RCC 7860 (cell line): ENCODE measurements around the gene KCNK17.
A peak's percentile ranks its signal among the peaks of the same experiment; 100 is the strongest.

Source experiments
- DNase-seq: peaks from one replicate; pipeline ENCODE4 v3.0.0-alpha.2; 2015; ENCODE audit warnings: low spot score
- FAIRE-seq: peaks from 2 replicates; lab custom pipeline; 2012; peaks lifted over from hg19 to GRCh38; lab: Jason Lieb, UNC

KCNK17 gene, protein sequence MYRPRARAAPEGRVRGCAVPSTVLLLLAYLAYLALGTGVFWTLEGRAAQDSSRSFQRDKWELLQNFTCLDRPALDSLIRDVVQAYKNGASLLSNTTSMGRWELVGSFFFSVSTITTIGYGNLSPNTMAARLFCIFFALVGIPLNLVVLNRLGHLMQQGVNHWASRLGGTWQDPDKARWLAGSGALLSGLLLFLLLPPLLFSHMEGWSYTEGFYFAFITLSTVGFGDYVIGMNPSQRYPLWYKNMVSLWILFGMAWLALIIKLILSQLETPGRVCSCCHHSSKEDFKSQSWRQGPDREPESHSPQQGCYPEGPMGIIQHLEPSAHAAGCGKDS

DNA sequence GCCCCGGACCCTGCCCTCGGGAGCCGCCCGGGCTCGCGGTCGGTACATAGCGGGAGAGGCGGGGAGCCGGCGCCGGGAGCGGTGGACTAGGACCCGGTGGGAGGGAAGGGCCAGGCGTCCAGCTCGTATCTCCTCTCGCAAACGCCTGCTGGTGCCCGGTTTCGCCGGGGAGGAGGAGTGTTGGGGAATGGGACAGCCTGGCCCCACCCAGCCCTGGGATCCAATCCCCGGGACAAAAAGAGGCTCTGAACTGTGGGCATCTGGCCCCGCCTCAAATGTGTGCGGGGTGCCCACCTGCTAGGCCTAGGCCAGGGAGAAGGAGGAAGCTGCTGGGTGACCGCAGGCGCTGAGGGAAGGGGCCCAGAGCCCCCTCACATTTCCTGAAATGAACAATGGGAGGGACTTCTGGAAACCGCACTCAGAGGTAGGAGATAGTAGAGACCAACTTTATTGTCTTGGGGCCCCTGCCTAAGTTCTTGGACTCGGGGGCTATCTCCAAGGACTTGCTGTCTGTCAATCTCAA is at the start of gene KCNK17:
TSS of gene KCNK17 (minus strand) at position 147 of the 523 bp plus-strand sequence. CDS start at position 48, 99 bp downstream.
- no peak for DNase-seq
- no peak for FAIRE-seq

DNA sequence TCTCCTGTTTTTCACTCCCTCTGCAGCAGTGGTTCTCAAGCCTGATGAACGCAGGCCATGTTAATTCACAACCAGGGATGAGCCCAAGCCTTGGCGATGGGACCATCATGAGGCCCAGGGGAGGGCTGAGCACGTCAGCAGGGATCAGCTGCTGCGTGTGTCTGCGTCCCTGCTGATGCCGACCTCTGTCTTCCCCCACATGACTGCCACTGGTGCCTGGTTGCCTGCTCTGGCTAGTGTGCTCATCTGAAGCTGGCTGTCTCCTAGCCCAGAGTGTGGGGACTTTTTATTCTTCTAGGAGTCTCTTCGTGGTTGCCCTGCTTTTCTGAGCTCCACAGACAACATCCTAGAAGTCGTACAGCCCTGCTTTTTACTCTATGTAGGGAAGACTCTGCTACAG is 49.1 kb upstream of the KCNK17 start:
- DNase-seq (no peak), FAIRE-seq (no peak)

DNA sequence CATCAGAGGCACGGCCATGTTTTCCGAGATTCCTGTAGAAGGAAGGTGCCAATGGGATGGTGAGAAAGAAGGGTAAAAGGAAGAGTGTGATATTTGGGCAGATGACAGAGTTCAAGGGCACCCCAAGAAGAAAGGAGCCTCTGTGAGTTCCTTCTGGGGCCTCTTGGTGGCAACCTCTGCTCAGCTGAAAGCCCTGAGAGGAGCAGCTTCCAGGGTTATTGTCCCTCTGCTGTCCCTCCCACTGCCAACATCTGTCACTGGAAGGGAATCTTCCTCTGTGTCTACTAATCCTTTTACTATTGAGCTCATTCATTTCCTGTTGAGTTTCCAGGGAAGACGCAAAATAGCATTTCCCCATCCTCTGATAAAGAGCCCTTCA is 48.3 kb upstream of the KCNK17 start:
- no peak for FAIRE-seq
- peak; percentile 13 for DNase-seq

DNA sequence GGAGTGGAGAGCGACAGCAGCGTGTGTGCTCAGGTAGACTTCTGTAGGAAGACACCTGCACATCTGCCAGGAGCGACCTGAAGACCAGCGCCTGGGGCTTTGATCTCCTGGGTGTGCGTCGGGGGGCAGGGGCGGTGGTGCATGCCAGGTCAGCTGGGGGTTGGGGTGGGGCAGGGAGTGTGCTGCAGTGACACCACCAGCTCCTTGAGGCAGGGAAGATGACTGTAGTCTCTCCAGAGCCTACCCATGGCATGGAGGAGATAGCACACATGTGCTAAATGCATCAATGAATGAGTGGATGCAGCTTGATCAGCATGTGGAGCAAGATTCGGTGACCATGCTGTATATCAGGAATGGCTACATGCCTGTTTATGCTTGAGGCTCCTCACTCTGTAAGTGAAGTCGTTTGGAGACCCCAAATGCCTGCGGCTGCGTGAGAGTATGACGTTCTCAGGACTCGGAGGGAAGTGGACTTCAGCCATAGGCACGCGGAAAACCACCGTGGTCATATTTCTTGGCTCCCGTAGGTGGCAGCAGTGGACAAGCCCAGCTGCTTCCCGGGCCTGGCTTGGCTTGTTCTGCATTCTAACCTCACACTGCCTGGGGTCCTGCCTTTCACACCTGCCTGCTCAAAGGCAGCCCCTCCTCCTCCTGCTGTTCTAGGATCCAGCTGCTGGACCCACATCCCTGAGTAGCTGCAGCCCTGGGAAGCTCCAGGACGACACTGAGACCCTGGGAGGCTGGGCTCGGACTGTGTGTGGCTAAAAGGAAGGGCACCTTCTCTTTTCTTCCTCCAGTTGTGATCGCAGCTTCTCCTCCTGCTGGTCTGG is 47.7 kb upstream of the KCNK17 start:
- DNase-seq (peak; percentile 40), FAIRE-seq (no peak)

DNA sequence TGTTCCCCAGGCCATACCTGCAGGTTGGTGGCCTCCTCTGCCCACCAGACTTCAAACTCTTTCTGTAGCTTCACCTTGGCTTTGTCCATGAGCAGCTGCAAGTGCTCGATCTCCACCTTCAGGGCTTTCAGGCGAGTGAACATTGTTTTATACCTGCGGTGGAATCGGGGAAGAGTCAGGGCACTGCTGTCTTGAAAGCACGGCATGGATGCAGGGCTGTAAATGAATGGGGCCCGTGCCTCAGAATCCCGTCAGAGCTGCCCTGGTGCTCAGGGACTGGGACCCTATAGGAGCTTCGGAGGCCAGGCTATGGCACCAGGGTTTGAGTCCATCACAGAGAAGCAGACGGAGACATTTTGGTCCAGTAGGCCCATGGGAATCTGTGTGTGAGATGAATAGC is 46.2 kb upstream of the KCNK17 start:
- DNase-seq (no peak), FAIRE-seq (no peak)

DNA sequence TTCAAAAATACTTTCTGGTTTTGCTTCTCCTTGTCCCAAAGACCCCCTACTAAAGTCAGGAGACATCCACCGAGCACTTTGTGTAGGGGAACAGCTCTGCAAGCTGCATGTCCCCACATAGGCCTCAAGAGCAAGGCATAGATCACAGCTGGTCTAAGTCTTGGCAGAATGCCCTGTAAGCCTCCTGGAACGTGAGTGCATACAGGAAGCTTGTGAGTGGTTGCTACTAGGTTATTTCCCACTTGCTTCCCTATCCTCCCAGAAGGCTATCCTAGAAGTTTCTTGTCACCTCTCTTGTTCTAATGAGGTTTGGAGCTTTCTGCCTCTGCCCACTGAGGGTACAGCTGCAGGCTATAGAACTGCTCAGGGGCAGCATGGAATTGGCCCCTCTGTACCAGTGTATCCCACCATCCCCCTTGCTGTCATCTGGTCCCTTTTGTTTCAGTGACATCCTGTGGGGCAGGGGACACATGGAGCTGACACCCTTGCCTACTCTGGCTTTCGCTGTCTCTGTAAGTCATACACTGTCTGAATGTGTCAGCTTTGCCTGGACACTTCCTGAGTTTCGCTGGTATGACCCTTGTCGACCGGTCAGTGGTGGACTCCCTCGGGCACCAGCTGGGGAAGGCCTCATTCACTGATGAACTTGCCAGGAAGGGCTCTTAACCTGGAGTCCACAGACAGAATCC is 43.9 kb upstream of the KCNK17 start:
- FAIRE-seq (no peak), DNase-seq (peak; percentile 25)

DNA sequence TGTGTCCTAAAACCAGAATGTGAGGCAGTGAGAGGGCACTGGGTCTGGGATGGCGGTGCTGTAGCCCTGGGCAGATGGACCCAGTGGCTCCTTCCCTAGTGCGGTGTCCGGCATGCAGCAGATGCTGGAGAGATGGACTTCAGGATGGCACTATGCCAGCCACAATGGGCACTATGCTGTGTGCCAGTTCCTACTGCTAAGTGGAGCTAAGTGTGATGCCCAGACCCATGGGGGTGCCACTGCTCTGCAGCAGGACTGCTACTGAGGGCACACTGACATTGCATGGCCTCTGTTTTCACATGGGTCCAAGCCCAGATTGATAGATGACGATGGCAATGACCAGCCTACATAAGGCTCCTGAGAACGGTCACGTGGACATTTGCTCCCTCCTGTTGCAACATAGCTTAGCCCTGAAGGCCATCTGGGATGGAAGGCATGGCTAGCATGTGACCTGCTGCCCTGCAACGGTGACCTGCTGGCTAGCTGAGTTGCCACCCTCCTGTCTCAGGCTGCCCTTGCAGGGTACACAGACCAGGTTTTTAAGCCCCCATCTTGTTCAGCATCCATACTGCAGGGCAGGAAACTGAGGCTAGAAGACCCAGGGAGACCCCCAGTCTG is 39.6 kb upstream of the KCNK17 start:
- FAIRE-seq = no peak
- DNase-seq = no peak

DNA sequence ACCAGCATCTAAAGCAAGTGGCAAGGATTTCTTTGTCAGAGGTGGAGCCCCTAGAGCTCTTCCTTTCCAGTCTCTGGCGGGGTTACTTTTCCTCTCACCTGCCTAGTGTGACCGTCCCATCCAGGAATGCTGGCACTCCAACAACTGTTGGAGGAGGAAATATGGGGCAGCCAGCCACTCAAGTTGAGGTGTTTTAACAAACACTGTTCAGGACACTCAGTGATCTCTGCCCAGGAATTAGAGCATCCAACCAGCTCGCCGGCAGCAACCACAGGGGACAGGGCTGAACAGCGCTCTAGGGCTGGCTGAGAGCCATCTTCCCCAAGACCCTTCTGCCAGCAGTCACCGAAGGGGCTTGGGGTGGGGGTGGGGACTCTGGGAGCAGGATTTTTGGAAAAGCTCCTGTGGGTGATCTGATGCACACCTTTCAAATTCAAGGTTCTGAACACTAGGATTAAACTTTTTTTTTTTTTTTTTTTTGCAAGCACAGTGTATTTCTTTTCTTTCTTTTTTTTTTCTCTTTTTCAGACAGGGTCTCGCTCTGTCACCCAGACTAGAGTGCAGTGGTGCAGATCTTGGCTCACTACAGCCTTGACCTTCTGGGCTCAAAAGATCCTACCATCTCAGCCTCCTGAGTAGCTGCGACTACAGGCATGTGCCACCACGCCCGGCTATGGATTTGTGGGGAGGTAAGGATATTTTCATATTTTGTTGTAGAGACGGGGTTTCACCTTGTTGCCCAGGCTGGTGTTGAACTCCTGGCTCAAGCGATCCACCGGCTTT is 36.7 kb upstream of the KCNK17 start:
- no peak for DNase-seq
- no peak for FAIRE-seq

DNA sequence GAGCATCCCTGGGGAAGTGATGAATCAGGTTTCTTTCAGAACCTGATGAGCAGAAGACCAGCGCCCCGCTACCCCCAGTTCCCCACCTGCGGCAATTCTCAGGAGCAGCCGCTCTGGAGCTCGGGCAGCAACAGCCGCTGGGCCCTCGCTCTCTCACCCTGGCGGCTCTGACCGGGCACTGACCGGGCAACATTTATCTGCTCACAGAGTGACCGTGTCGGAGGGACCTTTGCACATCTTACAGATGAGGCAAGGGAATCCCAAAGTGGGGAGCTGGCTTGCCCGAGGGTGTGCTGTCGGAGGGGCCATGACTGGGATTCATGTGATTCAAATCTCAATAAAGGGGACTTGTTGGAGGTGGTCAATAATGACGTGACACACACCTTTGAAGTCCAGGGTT is 34.5 kb upstream of the KCNK17 start:
- no peak for FAIRE-seq
- no peak for DNase-seq

DNA sequence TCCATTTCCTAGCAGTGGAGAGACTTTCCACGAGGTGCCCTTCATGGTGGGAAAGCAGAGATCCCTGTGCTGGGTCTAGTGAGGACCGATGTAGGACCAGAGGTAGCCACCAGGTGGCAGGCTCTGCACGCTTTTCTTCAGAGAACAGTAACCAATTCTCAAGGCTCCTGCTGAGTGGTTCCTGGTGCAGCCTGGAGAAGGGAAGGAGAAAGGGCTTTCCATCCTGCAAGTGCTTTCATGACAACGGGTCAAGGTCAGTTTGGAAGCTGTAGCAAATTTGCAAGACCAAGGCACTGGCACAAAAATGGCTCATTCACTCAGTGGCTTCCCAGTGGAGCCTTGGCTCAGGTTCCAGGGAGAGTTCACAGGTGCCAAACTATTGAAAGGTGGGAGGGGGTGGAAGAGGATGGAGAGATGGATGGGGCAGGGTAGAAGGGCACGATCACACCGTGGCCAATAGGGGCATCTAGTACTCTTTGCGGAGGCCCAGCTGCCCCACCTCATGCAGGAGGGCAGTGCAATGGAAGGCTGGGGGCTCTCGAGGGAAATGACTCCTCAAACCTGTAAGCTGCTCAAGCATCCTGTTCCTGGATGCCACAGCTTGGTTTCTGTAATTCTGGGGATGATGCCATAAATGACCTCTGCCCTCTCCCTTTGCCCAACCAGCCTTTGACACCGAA is 33.8 kb upstream of the KCNK17 start:
- DNase-seq (peak; percentile 24), FAIRE-seq (no peak)

DNA sequence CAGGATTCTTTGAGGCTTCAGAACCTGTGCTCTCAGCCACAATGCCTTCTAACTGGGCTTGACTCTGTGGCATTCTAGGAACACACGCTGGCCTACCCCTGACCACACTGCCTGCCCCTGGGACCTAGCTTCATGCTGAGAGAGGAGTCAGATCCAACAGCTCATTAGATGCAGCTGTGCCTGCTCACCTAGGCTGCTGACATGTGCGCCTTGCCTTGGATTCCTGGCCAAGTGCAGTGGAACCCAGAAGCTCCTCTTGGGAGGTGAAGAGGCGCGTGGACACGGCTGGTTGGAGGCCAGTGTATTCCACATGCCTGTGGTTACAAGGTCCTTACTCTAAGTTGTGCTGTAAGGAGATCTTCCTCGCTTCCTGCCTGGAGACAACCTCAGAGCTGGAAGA is 33.0 kb upstream of the KCNK17 start:
- FAIRE-seq (no peak), DNase-seq (peak; percentile 4)

DNA sequence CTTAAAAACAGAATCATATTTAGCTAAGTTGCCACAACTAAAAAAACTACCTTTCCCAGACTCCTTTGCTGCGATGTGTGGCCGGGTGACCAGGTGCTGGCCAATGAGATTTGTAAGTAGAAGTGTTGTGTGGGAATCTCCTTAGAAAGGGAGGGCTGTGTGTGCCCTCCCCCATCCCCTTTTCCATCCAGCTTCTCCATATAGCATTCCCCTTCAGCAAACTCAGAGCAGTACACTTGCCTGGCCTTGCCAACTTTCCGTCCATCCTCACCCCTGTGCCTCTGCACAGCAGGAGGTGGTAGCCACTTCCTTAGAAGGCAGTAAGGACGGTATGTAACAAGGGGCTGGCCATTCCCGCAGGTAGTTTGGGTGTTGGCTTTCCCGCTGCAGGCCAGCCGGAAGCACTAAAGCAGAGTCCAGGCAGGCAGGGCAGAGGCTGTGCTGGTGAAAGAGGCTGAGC is 30.6 kb upstream of the KCNK17 start:
- FAIRE-seq (no peak), DNase-seq (no peak)

DNA sequence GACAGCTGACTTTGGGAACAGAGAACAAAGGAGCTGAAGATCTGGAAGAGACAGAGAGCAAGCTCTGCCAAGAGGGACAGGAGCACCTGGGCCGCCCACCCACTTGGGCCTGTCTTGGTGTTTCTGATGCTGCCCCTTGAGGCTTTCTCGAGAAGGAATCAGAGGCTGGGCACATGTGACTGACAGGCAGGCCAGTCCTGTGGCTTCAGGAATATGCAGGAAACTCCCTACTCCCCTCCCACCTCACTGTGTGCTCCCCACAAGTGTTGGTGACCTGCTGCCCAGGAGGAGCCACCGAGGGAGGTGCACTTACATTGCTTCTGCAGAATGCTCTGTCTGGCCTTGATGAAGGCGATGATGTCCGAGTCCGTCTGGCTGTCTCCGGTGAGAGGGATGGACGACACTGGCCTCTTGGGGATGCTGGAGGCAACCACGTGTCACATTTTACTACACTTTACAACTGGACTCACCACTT is 29.2 kb upstream of the KCNK17 start:
- no peak for DNase-seq
- no peak for FAIRE-seq

DNA sequence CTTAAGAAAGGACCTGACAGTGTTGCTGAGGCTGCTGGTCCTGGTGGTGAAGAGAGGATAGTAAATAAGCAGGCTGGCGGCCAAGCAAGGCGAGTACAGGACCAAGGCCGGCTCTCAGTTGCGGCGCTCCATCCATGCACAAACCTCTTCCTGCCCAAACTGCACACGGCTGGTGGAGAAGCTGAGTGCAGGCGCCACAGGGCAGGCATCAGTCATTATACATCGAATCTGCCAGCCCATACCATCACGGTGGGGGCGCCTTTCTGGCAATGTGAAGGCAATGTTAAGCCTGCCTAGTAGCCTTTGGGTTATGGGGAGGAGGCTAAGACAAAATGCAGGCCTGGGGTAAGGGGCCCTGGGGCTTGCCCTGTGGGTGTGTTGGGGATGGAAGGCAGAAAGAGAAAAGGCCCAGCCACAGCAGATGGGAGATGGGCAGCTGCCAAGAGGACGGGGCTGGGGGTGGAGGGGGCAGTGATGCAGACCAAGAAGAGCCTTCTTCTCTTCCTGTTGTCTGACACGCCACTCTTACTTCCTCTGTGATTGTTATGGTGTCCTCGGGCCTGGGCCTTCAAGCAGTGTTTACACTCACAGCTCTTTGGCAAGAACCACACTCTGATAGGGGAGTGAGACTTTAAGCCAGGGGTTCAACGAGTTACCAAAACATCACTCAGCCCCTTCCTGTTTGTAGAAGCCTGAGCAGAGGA is 28.6 kb upstream of the KCNK17 start:
- no peak for FAIRE-seq

DNA sequence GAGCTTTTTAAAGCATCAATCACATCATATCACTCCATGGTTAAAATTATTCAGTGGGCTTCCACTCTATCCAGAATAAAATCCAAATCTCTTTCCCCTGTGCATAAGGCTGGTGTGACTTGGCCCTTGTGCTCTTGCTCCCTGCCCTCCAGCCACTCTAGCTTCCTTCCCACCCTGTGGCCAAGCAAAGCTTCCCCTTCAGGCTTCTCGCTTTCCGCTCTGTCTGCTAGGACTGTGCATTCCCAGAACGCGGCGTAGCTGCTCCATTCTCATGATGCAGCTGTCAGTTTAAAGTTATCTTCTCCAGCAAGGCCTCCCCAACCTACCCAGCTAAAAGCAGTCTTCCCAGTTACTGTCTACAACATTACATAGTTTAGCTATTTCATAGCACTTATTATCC is 27.7 kb upstream of the KCNK17 start:
- no peak for FAIRE-seq
- DNase-seq = no peak

More for the DNA sequence above, 28.6 kb upstream of the KCNK17 start:
- no peak for DNase-seq

DNA sequence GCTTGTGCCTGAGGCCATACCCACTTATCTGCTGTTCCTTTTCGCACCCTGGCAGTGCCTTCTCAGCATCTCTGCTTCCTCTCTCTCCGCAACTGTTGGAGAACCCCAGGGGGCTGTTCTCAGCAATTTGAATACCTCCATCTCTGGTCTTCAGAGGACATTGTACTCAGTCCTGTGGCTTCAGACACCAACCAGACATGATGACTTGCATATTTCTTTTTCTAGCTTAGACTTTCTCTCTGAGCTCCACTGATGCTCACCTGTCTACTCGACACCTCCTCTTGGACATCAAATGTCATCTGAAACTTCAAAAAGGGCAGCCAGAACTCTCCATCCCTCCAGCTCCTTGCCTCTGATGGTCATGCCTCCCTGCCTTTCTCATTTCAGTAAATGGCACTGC is 27.1 kb upstream of the KCNK17 start:
- FAIRE-seq = no peak
- DNase-seq = no peak

DNA sequence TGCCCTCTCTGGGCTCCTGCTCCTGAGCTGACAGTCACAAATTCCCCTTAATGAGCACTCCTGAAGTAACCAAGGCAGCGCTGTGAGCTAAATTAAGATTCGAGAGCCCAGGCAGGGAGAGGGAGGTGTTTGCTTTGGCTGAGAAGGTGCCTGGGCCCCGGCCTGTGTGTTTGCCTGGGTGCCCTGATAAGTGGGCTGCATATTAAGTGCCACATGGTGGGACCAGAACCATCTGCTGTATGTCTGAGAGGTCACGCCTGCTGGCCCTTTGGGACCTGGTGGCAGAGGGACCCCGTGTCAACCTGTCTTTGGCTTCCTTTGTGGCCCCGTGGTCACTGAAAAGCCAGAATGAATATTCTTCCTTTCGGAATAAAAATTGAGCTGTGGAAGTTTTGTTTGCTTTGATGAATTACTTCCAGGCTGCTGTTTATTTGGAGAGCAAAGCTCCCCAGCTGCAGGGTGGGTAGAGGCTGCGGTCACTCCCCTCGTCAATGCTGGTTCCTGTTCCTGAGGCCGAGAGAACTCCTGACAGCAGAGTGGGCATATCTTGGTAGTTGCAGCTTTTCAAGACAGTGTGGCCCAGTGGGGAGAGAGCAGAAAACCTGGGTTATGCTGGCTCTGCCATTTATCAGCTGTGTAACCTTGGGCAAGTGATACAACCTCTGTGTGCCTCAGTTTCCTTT is 25.8 kb upstream of the KCNK17 start:
- no peak for FAIRE-seq
- no peak for DNase-seq
